Peyer's patch (tissue), 4 donors: Measurements from ENCODE around the gene FAM210A. TPM values are rescaled to one million over a fixed set of nuclear protein-coding genes. Genes with fewer than 3 reads are reported as not detected.

Source experiments
- DNase-seq, 3 donors: peaks; one replicate each; pipeline ENCODE4 v3.0.0-alpha.2; 2017 to 2019
- H3K27ac ChIP-seq, 4 donors: fragments of 200-600 bp; sonication (generic); one replicate each; pipeline ENCODE4 v1.5.1; 2016 to 2019
- H3K27me3 ChIP-seq, 2 donors: fragments of 200-600 bp; sonication (generic); one replicate each; pipeline ENCODE4 v1.5.1; 2019
- H3K36me3 ChIP-seq, 3 donors: fragments of 200-600 bp; sonication (generic); one replicate each; pipeline ENCODE4 v1.5.1; 2016 to 2019
- H3K4me1 ChIP-seq, 4 donors: fragments of 200-600 bp; sonication (generic); one replicate each; pipeline ENCODE4 v1.5.1; 2016 to 2019
- H3K4me3 ChIP-seq, 4 donors: fragments of 200-600 bp; sonication (generic); 1 replicate in 3 of 4; 2 replicates in 1 of 4; pipeline ENCODE4 v1.5.1; 2016 to 2019; ENCODE audit warnings: mild to moderate bottlenecking in 1 of 4
- H3K9me3 ChIP-seq, 4 donors: fragments of 200-600 bp; sonication (generic); one replicate each; pipeline ENCODE4 v1.5.1; 2016 to 2019; ENCODE audit warnings: mild to moderate bottlenecking in 1 of 4
- CTCF ChIP-seq, 6 experiments: fragments of 450-650 bp in 4 of 6; fragments of 200-600 bp in 2 of 6; sonication (generic) in 1 of 6; IDR thresholded peaks; one replicate each; pipeline ENCODE4 v1.5.1; 2017 to 2019; ENCODE audit warnings: antibody characterized with exemption in 6 of 6, mild to moderate bottlenecking in 3 of 6, moderate library complexity in 1 of 6
- POLR2A ChIP-seq, 2 donors: fragments of 450-650 bp; IDR thresholded peaks; one replicate each; pipeline ENCODE4 v1.5.1; 2017; ENCODE audit warnings: antibody characterized with exemption in 2 of 2, mild to moderate bottlenecking in 2 of 2, moderate library complexity in 2 of 2
- total RNA-seq, 4 donors: library from RNA; depleted of rRNA; stranded (reverse); fragments of >200 nt; gene quantifications; one replicate each; pipeline ENCODE4 v1.1.0, GENCODE V29; 2016

FAM210A gene
- total RNA-seq, 4 donors from 2014 or later: 6.0 to 14.0 (median 9.7) TPM

- no peak overlapping the region for H3K27ac ChIP-seq
- no peaks in the 10 kb centered on the region for H3K36me3 ChIP-seq
- DNase-seq: no peak
- no peak for TF ChIP-seq CTCF (IDR thresholded peaks at IDR 0.05)
- no peak for TF ChIP-seq POLR2A (IDR thresholded peaks at IDR 0.05)
- H3K4me3 ChIP-seq: no peak overlapping the region
- H3K27me3 ChIP-seq: no peaks in the 10 kb centered on the region
- no peaks in the 10 kb centered on the region for H3K4me1 ChIP-seq
- no peaks in the 10 kb centered on the region for H3K9me3 ChIP-seq
Measured at GRCh38 chr18:13653746-13654433, 72.5 kb downstream of the FAM210A start.

GRCh38 chr18:13649397-13650390 is 76.7 kb downstream of the FAM210A start:
- H3K4me1 ChIP-seq: no peaks in the 10 kb centered on the region
- H3K27me3 ChIP-seq: no peaks in the 10 kb centered on the region
- no peak for TF ChIP-seq POLR2A (IDR thresholded peaks at IDR 0.05)
- TF ChIP-seq CTCF (IDR thresholded peaks at IDR 0.05): no peak
- peaks cover 0 to 15% (median 0%) of the 10 kb centered on the region in 3 donors for H3K36me3 ChIP-seq
- no peak overlapping the region for H3K4me3 ChIP-seq
- H3K27ac ChIP-seq: no peak overlapping the region
- H3K9me3 ChIP-seq: no peaks in the 10 kb centered on the region
- DNase-seq: no peak

- no peaks in the 10 kb centered on the region for H3K9me3 ChIP-seq
- no peak overlapping the region for H3K27ac ChIP-seq
- H3K4me1 ChIP-seq: no peaks in the 10 kb centered on the region
- no peaks in the 10 kb centered on the region for H3K27me3 ChIP-seq
- no peak for TF ChIP-seq CTCF (IDR thresholded peaks at IDR 0.05)
- no peak for TF ChIP-seq POLR2A (IDR thresholded peaks at IDR 0.05)
- no peak overlapping the region for H3K4me3 ChIP-seq
- peaks cover 0 to 17% (median 0%) of the 10 kb centered on the region in 3 donors for H3K36me3 ChIP-seq
- no peak for DNase-seq
Measured at GRCh38 chr18:13647761-13648160, 78.6 kb downstream of the FAM210A start.

- no peak for DNase-seq
- Histone ChIP-seq H3K9me3 (no peaks in the 10 kb centered on the region), H3K27me3 (no peaks in the 10 kb centered on the region), H3K36me3 (peaks cover 0 to 17% (median 0%) of the 10 kb centered on the region in 3 donors), H3K4me1 (no peaks in the 10 kb centered on the region), H3K27ac (no peak overlapping the region), H3K4me3 (no peak overlapping the region)
- TF ChIP-seq POLR2A (IDR thresholded peaks at IDR 0.05): no peak
- TF ChIP-seq CTCF (IDR thresholded peaks at IDR 0.05): no peak
Measured at GRCh38 chr18:13646633-13647032, 79.7 kb downstream of the FAM210A start.

GRCh38 chr18:13645093-13645492 is 81.3 kb downstream of the FAM210A start:
- Histone ChIP-seq H3K27me3 (no peaks in the 10 kb centered on the region), H3K9me3 (no peaks in the 10 kb centered on the region), H3K27ac (no peak overlapping the region), H3K4me3 (no peak overlapping the region), H3K36me3 (peaks cover 0 to 17% (median 0%) of the 10 kb centered on the region in 3 donors), H3K4me1 (no peaks in the 10 kb centered on the region)
- no peak for DNase-seq
- TF ChIP-seq CTCF (IDR thresholded peaks at IDR 0.05) (no peak), POLR2A (IDR thresholded peaks at IDR 0.05) (no peak)
